GM21360 (cell line): ENCODE data around the gene TXNDC8.
A peak's percentile ranks its signal among the peaks of the same experiment; 100 is the strongest.
"Not testable (repeated sequence)": the region's sequence is repeated elsewhere in the genome, so short reads cannot be mapped to it uniquely, and the experiment has no call there.

ENCODE experiments used
- ATAC-seq: cut with Tn5 transposase; IDR thresholded peaks from one replicate; pipeline ENCODE4 v1.9.1; 2021; ENCODE audit warnings: mild to moderate bottlenecking, moderate library complexity; ENCODE audit not compliant: unreplicated experiment

TXNDC8 gene

GRCh38 chr9:110328763-110329162, 8.9 kb downstream of the TXNDC8 start:
- no peak for ATAC-seq

GRCh38 chr9:110327716-110328115, 9.9 kb downstream of the TXNDC8 start:
- ATAC-seq, result no peak

GRCh38 chr9:110323818-110324217, 13.8 kb downstream of the TXNDC8 start:
- no peak for ATAC-seq

- no peak for ATAC-seq
These were observed 16.8 kb downstream of the TXNDC8 start for GRCh38 chr9:110320651-110321445.

GRCh38 chr9:110319781-110320492, 17.7 kb downstream of the TXNDC8 start:
- ATAC-seq, result no peak

GRCh38 chr9:110317911-110318310, 19.8 kb downstream of the TXNDC8 start:
- ATAC-seq, result no peak

GRCh38 chr9:110316261-110317075, 21.2 kb downstream of the TXNDC8 start:
- ATAC-seq, result peak; percentile 98

GRCh38 chr9:110311978-110312377, 25.7 kb downstream of the TXNDC8 start:
- ATAC-seq, result not testable (repeated sequence)

GRCh38 chr9:110309681-110310080, 28.0 kb downstream of the TXNDC8 start:
- ATAC-seq, result no peak

GRCh38 chr9:110308633-110309038, 29.0 kb downstream of the TXNDC8 start:
- ATAC-seq, result no peak

- no peak for ATAC-seq
These were observed 30.5 kb downstream of the TXNDC8 start for GRCh38 chr9:110307191-110307590.

- no peak for ATAC-seq
These were observed 34.5 kb downstream of the TXNDC8 start for GRCh38 chr9:110303133-110303532.

GRCh38 chr9:110298043-110298605, 39.5 kb downstream of the TXNDC8 start:
- no peak for ATAC-seq

- no peak for ATAC-seq
These were observed 44.4 kb downstream of the TXNDC8 start for GRCh38 chr9:110293248-110293647.

GRCh38 chr9:110291921-110292557, 45.6 kb downstream of the TXNDC8 start:
- no peak for ATAC-seq

GRCh38 chr9:110290001-110290400, 47.7 kb downstream of the TXNDC8 start:
- ATAC-seq, result no peak

- no peak for ATAC-seq
These were observed 49.2 kb downstream of the TXNDC8 start for GRCh38 chr9:110288503-110288902.

GRCh38 chr9:110287289-110287680, 50.4 kb downstream of the TXNDC8 start:
- no peak for ATAC-seq

GRCh38 chr9:110284211-110284844, 53.3 kb downstream of the TXNDC8 start:
- ATAC-seq, result no peak

GRCh38 chr9:110283751-110284150, 53.9 kb downstream of the TXNDC8 start:
- no peak for ATAC-seq
